ENCODE measurements around the gene DYNLT2B. TPM values are rescaled to one million over a fixed set of nuclear protein-coding genes. Genes with fewer than 3 reads are reported as not detected.
A peak's percentile ranks its signal among the peaks of the same experiment; 100 is the strongest.
"Not testable (repeated sequence)": the region's sequence is repeated elsewhere in the genome, so short reads cannot be mapped to it uniquely, and the experiment has no call there.

Gene DYNLT2B
- total RNA-seq (2022) (10.8 and 12.1 TPM in 2 replicates), Bru-seq, nascent RNA (percentile 47 among the genes with signal in this experiment), BruChase-seq, experiment 1, labeled RNA remaining after a 2-hour chase (percentile 62 among the genes with signal in this experiment), BruChase-seq, experiment 2, labeled RNA remaining after a 6-hour chase (percentile 78 among the genes with signal in this experiment)
- long read RNA-seq, transcript TCTEX1D2-201 (5 exons, 673 nt) = major isoform, 10 of 15 reads
- long read RNA-seq, partial matches to known transcripts = 0 of 15 reads
- long read RNA-seq, other reads (novel, unspliced or antisense) = 2 of 15 reads

DNA sequence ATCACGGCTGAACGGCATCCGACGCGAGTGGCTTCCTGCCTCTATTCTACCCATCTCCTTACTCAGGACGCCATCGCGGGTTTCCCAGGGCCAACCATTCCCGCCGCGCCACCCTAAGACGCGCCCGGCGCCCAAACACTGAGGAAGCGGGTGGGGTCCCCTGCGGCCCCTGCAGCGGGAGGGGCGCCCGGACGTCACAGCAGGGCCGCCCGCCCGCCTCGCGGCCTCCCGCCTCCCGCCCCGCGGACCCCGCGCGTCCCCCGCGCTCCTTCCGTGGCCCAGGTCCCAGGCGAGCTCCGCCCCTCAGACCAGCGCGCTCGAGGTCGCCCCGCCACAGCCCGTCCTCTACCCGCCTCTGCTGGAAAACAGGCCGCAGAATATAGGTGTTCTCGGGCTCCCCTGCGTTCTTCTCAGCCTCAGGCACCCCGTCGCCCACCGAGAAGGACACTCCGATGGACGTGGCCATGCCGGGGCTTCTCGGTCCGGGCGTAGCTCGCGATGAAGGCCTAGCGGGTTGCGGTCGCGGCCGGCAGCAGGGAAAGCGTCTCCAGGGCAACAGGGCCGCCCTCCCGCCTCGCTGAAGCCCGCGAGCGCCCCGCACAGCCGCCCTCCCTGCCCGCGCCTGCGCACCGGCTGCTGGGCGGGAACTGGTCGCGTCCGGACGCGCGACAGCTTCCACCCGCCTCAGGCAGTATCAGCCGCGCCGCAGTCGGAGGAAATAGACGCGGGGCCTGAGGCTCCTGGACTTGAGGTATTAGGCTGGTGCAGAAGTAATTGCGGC lies at the start of gene DYNLT2B:
TSS of gene DYNLT2B (minus strand) at position 554 of the 781 bp plus-strand sequence. CDS start at position 466, 88 bp downstream.
- no peaks in the 10 kb centered on the region for H3K9me3 Mint-ChIP-seq (ENCODE audit: unreplicated experiment)
- TF ChIP-seq CTCF (IDR thresholded peaks at IDR 0.05; ENCODE audit: insufficient read depth in 1 of 2, low read depth in 1 of 2, low read length in 1 of 2, severe bottlenecking in 1 of 2, unreplicated experiment in 1 of 2) = no peak
- CTCF ChIA-PET = interaction anchor here (0.6 kb wide), 2 partner anchors 14 to 59 kb away, joined by 3 to 5 read pairs; no protein-coding TSS in a partner anchor
- DNase-seq = peak; percentile 89 to 92
- H3K36me3 Mint-ChIP-seq (ENCODE audit: insufficient read depth, unreplicated experiment) = peaks cover 5% of the 10 kb centered on the region
- Histone ChIP-seq H3K4me1 (no peaks in the 10 kb centered on the region), H3K36me3 (ENCODE audit: control insufficient read depth, insufficient read depth, low read length) (no peaks in the 10 kb centered on the region), H3K4me3 (ENCODE audit: low read depth, low read length) (peak within 1 kb of the TSS; percentile 98), H3K9me3 (no peaks in the 10 kb centered on the region), H3K27me3 (replicated peaks; ENCODE audit: control insufficient read depth, insufficient read depth, low read length) (no peaks in the 10 kb centered on the region)
- intact Hi-C loops (cut with micrococcal nuclease; ENCODE audit: unreplicated experiment) = no loop called here
- H3K27ac Mint-ChIP-seq (ENCODE audit: unreplicated experiment) = peak within 1 kb of the TSS; percentile 95
- BruUV-seq (replicated peaks) = no TSS peak
- POLR2A ChIA-PET = interaction anchor here (0.6 to 1.2 kb wide), 6 partner anchors 14 to 251 kb away, joined by 3 to 5 read pairs (median 4); partner anchors contain the start of gene PCYT1A
- H3K27me3 Mint-ChIP-seq (ENCODE audit: insufficient read depth, unreplicated experiment) = no peaks in the 10 kb centered on the region
- H3K4me1 Mint-ChIP-seq (ENCODE audit: low read depth, unreplicated experiment) = no peaks in the 10 kb centered on the region
- peak within 1 kb of the TSS; percentile 85 for H3K4me3 Mint-ChIP-seq (ENCODE audit: unreplicated experiment)

GRCh38 chr3:196365736-196366135 lies 47.7 kb upstream of the DYNLT2B start:
- H3K27me3 Mint-ChIP-seq (ENCODE audit: insufficient read depth, unreplicated experiment) = no peaks in the 10 kb centered on the region
- H3K27me3 ChIP-seq (replicated peaks; ENCODE audit: control insufficient read depth, insufficient read depth, low read length) = no peaks in the 10 kb centered on the region
- H3K4me3 ChIP-seq (ENCODE audit: low read depth, low read length) = no peak overlapping the region
- H3K9me3 ChIP-seq = no peaks in the 10 kb centered on the region
- no peak for TF ChIP-seq CTCF (IDR thresholded peaks at IDR 0.05; ENCODE audit: insufficient read depth in 1 of 2, low read depth in 1 of 2, low read length in 1 of 2, severe bottlenecking in 1 of 2, unreplicated experiment in 1 of 2)
- no peaks in the 10 kb centered on the region for H3K9me3 Mint-ChIP-seq (ENCODE audit: unreplicated experiment)
- CTCF ChIA-PET = no interaction called here
- peaks cover 45% of the 10 kb centered on the region for H3K36me3 Mint-ChIP-seq (ENCODE audit: insufficient read depth, unreplicated experiment)
- DNase-seq = no peak
- POLR2A ChIA-PET = interaction anchor here (0.6 to 0.7 kb wide), 2 partner anchors 46 to 173 kb away, joined by 3 read pairs; no protein-coding TSS in a partner anchor
- no peak overlapping the region for H3K27ac Mint-ChIP-seq (ENCODE audit: unreplicated experiment)
- no peaks in the 10 kb centered on the region for H3K4me1 Mint-ChIP-seq (ENCODE audit: low read depth, unreplicated experiment)
- H3K36me3 ChIP-seq (ENCODE audit: control insufficient read depth, insufficient read depth, low read length) = no peaks in the 10 kb centered on the region; the same call in 1 of the 2 replicates
- intact Hi-C loops (cut with micrococcal nuclease; ENCODE audit: unreplicated experiment) = no loop called here
- no peak overlapping the region for H3K4me3 Mint-ChIP-seq (ENCODE audit: unreplicated experiment)
- H3K4me1 ChIP-seq = no peaks in the 10 kb centered on the region
- no TSS peak for BruUV-seq (replicated peaks)

DNA sequence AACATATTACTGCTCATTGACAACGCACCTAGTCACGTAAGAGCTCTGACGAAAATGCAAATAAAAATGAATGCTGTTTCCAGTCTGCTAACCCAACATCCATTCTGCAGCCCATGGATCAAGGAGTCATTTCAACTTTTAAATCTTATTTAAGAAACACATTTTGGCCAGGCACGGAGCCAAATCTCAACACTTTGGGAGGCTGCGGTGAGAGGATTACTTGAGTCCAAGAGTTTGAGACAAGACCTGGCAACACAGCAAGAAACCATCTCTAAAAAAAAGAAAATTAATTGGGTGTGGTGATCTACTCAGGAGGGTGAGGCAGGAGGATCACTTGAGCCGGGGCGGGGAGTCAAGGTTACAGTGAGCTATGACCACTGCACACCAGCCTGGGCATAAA lies 42.5 kb upstream of the DYNLT2B start:
- Histone ChIP-seq H3K36me3 (ENCODE audit: control insufficient read depth, insufficient read depth, low read length) (0 out of 2 replicates have a peak, but pooled peaks cover 1% of the 10 kb centered on the region), H3K9me3 (no peaks in the 10 kb centered on the region), H3K4me1 (no peaks in the 10 kb centered on the region), H3K4me3 (ENCODE audit: low read depth, low read length) (no peak overlapping the region), H3K27me3 (replicated peaks; ENCODE audit: control insufficient read depth, insufficient read depth, low read length) (no peaks in the 10 kb centered on the region)
- intact Hi-C loops (cut with micrococcal nuclease; ENCODE audit: unreplicated experiment) = no loop called here
- POLR2A ChIA-PET = no interaction called here
- peaks cover 59% of the 10 kb centered on the region for H3K36me3 Mint-ChIP-seq (ENCODE audit: insufficient read depth, unreplicated experiment)
- no peaks in the 10 kb centered on the region for H3K27me3 Mint-ChIP-seq (ENCODE audit: insufficient read depth, unreplicated experiment)
- no peak for DNase-seq
- no peak overlapping the region for H3K27ac Mint-ChIP-seq (ENCODE audit: unreplicated experiment)
- no peaks in the 10 kb centered on the region for H3K4me1 Mint-ChIP-seq (ENCODE audit: low read depth, unreplicated experiment)
- no TSS peak for BruUV-seq (replicated peaks)
- CTCF ChIA-PET = no interaction called here
- no peak for TF ChIP-seq CTCF (IDR thresholded peaks at IDR 0.05; ENCODE audit: insufficient read depth in 1 of 2, low read depth in 1 of 2, low read length in 1 of 2, severe bottlenecking in 1 of 2, unreplicated experiment in 1 of 2)
- no peaks in the 10 kb centered on the region for H3K9me3 Mint-ChIP-seq (ENCODE audit: unreplicated experiment)
- H3K4me3 Mint-ChIP-seq (ENCODE audit: unreplicated experiment) = no peak overlapping the region

GRCh38 chr3:196358540-196358939 lies 40.5 kb upstream of the DYNLT2B start:
- H3K27ac Mint-ChIP-seq (ENCODE audit: unreplicated experiment); CTCF ChIA-PET: not testable (repeated sequence)

More at GRCh38 chr3:196358540-196358939, 40.5 kb upstream of the DYNLT2B start:
- H3K4me3 Mint-ChIP-seq (ENCODE audit: unreplicated experiment); H3K36me3 ChIP-seq (ENCODE audit: control insufficient read depth, insufficient read depth, low read length); BruUV-seq (replicated peaks); POLR2A ChIA-PET; DNase-seq; H3K4me3 ChIP-seq (ENCODE audit: low read depth, low read length); H3K4me1 ChIP-seq; H3K27me3 ChIP-seq (replicated peaks; ENCODE audit: control insufficient read depth, insufficient read depth, low read length); H3K9me3 ChIP-seq; H3K27me3 Mint-ChIP-seq (ENCODE audit: insufficient read depth, unreplicated experiment); H3K9me3 Mint-ChIP-seq (ENCODE audit: unreplicated experiment); H3K4me1 Mint-ChIP-seq (ENCODE audit: low read depth, unreplicated experiment); intact Hi-C loops (cut with micrococcal nuclease; ENCODE audit: unreplicated experiment): not testable (repeated sequence)
- peaks cover 65% of the 10 kb centered on the region for H3K36me3 Mint-ChIP-seq (ENCODE audit: insufficient read depth, unreplicated experiment)

Data from Caco-2 (cell line).